ENCODE results near the gene COPA.

Gene COPA

GRCh38 chr1:160325252-160325651 is 17.8 kb downstream of the COPA start:
- no peak for DNase-seq
- Histone ChIP-seq H3K36me3 (peaks cover 56% of the 10 kb centered on the region), H3K9me3 (no peaks in the 10 kb centered on the region), H3K27me3 (no peaks in the 10 kb centered on the region), H3K4me1 (no peaks in the 10 kb centered on the region), H3K4me3 (ENCODE audit: low read depth, low read length) (no peak overlapping the region)
- TF ChIP-seq CTCF (IDR thresholded peaks at IDR 0.05; ENCODE audit: low read depth, low read length): no peak

- Histone ChIP-seq H3K27me3 (no peaks in the 10 kb centered on the region), H3K9me3 (no peaks in the 10 kb centered on the region), H3K4me1 (no peaks in the 10 kb centered on the region), H3K4me3 (ENCODE audit: low read depth, low read length) (no peak overlapping the region), H3K36me3 (peaks cover 44% of the 10 kb centered on the region)
- TF ChIP-seq CTCF (IDR thresholded peaks at IDR 0.05; ENCODE audit: low read depth, low read length): no peak
- DNase-seq: no peak
Measured at GRCh38 chr1:160322831-160323230, 20.2 kb downstream of the COPA start.

- no peak for DNase-seq
- Histone ChIP-seq H3K4me1 (no peaks in the 10 kb centered on the region), H3K36me3 (peaks cover 65% of the 10 kb centered on the region), H3K4me3 (ENCODE audit: low read depth, low read length) (no peak overlapping the region), H3K9me3 (no peaks in the 10 kb centered on the region), H3K27me3 (no peaks in the 10 kb centered on the region)
- no peak for TF ChIP-seq CTCF (IDR thresholded peaks at IDR 0.05; ENCODE audit: low read depth, low read length)
Measured at GRCh38 chr1:160315359-160315758, 27.7 kb downstream of the COPA start.

- H3K27me3 ChIP-seq: no peaks in the 10 kb centered on the region
- peaks cover 87% of the 10 kb centered on the region for H3K36me3 ChIP-seq
- H3K9me3 ChIP-seq: no peaks in the 10 kb centered on the region
- DNase-seq: no peak
- TF ChIP-seq CTCF (IDR thresholded peaks at IDR 0.05; ENCODE audit: low read depth, low read length): no peak
- no peak overlapping the region for H3K4me3 ChIP-seq (ENCODE audit: low read depth, low read length)
- H3K4me1 ChIP-seq: no peaks in the 10 kb centered on the region
Measured at GRCh38 chr1:160309571-160309970, 33.5 kb downstream of the COPA start.

- DNase-seq: no peak
Measured at GRCh38 chr1:160309185-160309557, 33.9 kb downstream of the COPA start.

More at GRCh38 chr1:160309185-160309557, 33.9 kb downstream of the COPA start:
- H3K9me3 ChIP-seq: no peaks in the 10 kb centered on the region
- peaks cover 87% of the 10 kb centered on the region for H3K36me3 ChIP-seq
- no peaks in the 10 kb centered on the region for H3K27me3 ChIP-seq
- TF ChIP-seq CTCF (IDR thresholded peaks at IDR 0.05; ENCODE audit: low read depth, low read length): no peak
- no peak overlapping the region for H3K4me3 ChIP-seq (ENCODE audit: low read depth, low read length)
- H3K4me1 ChIP-seq: no peaks in the 10 kb centered on the region

Data from BE2C (cell line).